GM19455 (cell line): ENCODE data around the gene PRMT2.
"Not testable (repeated sequence)": the region's sequence is repeated elsewhere in the genome, so short reads cannot be mapped to it uniquely, and the experiment has no call there.

Source experiments
- ATAC-seq: cut with Tn5 transposase; IDR thresholded peaks from one replicate; pipeline ENCODE4 v1.9.1; 2021; ENCODE audit not compliant: unreplicated experiment

PRMT2 gene

GRCh38 chr21:46667741-46668380 is 32.4 kb downstream of the PRMT2 start:
- ATAC-seq: no peak

- ATAC-seq: no peak
These were observed 32.9 kb downstream of the PRMT2 start for GRCh38 chr21:46668381-46668780.

DNA sequence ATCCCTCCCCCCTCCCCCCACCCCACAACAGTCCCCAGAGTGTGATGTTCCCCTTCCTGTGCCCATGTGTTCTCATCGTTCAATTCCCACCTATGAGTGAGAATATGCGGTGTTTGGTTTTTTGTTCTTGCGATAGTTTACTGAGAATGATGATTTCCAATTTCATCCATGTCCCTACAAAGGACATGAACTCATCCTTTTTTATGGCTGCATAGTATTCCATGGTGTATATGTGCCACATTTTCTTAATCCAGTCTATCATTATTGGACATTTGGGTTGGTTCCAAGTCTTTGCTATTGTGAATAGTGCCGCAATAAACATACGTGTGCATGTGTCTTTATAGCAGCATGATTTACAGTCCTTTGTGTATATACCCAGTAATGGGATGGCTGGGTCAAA is 33.4 kb downstream of the PRMT2 start:
- not testable (repeated sequence) for ATAC-seq

DNA sequence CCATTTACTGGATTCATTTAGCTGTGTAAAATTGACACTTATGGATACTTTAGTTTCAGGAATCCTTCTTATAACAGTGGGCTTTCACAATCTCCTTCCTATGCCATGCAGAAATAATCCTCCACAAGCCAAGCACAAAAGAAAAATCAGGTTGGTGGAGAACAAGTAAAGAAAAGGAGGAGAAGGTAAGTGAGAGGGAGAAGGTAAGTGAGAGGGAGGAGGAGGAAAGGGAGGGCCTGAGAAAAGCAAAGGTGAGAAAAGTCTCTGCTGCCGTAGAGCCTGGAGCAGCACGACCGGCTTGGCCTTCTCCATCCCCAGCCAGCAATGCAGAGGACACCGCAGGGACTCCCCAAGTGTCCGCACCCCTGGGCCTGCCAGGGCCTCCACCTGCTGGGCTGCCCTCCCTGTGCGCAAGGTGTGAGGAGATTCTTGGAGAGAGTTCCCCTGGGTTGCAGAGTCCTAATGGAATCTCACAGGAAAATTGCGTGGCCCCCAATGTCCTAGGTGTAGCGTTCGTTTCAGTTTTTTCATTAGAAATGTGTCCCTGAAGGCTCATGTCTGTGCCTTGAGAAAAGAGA is 39.0 kb downstream of the PRMT2 start:
- no peak for ATAC-seq

- no peak for ATAC-seq
These were observed 40.3 kb downstream of the PRMT2 start for GRCh38 chr21:46675595-46676280.

DNA sequence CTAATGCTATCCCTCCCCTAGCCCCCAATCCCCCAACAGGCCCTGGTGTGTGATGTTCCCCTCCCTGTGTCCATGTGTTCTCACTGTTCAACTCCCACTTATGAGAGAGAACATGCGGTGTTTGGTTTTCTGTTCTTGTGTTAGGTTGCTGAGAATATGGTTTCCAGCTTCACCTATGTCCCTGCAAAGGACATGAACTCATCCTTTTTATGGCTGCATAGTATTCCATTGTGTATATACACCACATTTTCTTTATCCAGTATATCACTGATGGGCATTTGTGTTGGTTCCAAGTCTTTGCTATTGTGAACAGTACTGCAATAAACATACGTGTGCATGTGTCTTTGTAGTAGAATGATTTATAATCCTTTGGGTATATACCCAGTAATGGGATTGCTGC is 41.1 kb downstream of the PRMT2 start:
- ATAC-seq: not testable (repeated sequence)

GRCh38 chr21:46681593-46681992 is 46.1 kb downstream of the PRMT2 start:
- ATAC-seq: not testable (repeated sequence)

DNA sequence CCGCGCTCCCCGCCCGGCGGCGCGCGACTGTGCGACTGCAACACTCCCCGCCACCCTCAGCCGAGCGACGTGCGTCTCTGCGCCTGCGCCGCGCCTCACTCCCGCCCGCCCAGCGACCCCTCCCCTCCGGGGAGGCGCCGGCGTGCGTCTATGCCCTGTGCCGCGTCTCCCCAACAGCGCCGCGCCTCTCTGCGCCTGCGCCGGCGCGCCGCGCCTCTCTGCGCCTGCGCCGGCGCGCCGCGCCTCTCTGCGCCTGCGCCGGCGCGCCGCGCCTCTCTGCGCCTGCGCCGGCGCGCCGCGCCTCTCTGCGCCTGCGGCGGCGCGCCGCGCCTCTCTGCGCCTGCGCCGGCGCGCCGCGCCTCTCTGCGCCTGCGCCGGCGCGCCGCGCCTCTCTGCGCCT is 63.2 kb downstream of the PRMT2 start:
- not testable (repeated sequence) for ATAC-seq

- not testable (repeated sequence) for ATAC-seq
These were observed 63.6 kb downstream of the PRMT2 start for GRCh38 chr21:46699104-46699503.
